ENCODE data around the gene CASZ1. TPM values are rescaled to one million over a fixed set of nuclear protein-coding genes. Genes with fewer than 3 reads are reported as not detected.

CASZ1 gene
- total and polyA plus RNA-seq, 12 donors: 2.5 to 35.2 (median 7.0) TPM

- intact Hi-C loops (cut with DNase I): no loop called here
- H3K27ac ChIP-seq: no peak overlapping the region
- no peaks in the 10 kb centered on the region for H3K27me3 ChIP-seq
- no peak for TF ChIP-seq CTCF (IDR thresholded peaks at IDR 0.05)
- TF ChIP-seq POLR2A (IDR thresholded peaks at IDR 0.05): no peak
- 90 to 97% (median 94%) methylated on average over 5 to 17 of the region's 17 CpGs for WGBS, 4 donors
- no peak for DNase-seq
- H3K4me1 ChIP-seq (replicated peaks in 1 of 2): no peaks in the 10 kb centered on the region
- no peak overlapping the region for H3K4me3 ChIP-seq
- H3K9me3 ChIP-seq (replicated peaks in 1 of 3): no peaks in the 10 kb centered on the region
- no peaks in the 10 kb centered on the region for H3K36me3 ChIP-seq (replicated peaks in 1 of 2)
These were observed 70.1 kb downstream of the CASZ1 start for GRCh38 chr1:10726355-10726754.

- peak in 1 of 7 donors; percentile 60 for DNase-seq
- Histone ChIP-seq H3K36me3 (replicated peaks in 1 of 2) (no peaks in the 10 kb centered on the region), H3K4me1 (replicated peaks in 1 of 2) (no peaks in the 10 kb centered on the region), H3K4me3 (no peak overlapping the region), H3K27me3 (no peaks in the 10 kb centered on the region), H3K9me3 (replicated peaks in 1 of 3) (no peaks in the 10 kb centered on the region), H3K27ac (no peak overlapping the region)
- intact Hi-C loops (cut with DNase I): no loop called here
- 72 to 84% (median 75%) methylated on average over 16 to 21 of the region's 21 CpGs for WGBS, 4 donors
- TF ChIP-seq POLR2A (IDR thresholded peaks at IDR 0.05) (no peak), CTCF (IDR thresholded peaks at IDR 0.05) (no peak)
These were observed 71.2 kb downstream of the CASZ1 start for GRCh38 chr1:10724948-10725847.

- TF ChIP-seq POLR2A (IDR thresholded peaks at IDR 0.05): no peak
- TF ChIP-seq CTCF (IDR thresholded peaks at IDR 0.05): no peak
- Histone ChIP-seq H3K9me3 (replicated peaks in 1 of 3) (no peaks in the 10 kb centered on the region), H3K27me3 (no peaks in the 10 kb centered on the region), H3K36me3 (replicated peaks in 1 of 2) (no peaks in the 10 kb centered on the region), H3K4me1 (replicated peaks in 1 of 2) (no peaks in the 10 kb centered on the region), H3K27ac (no peak overlapping the region), H3K4me3 (no peak overlapping the region)
- DNase-seq: no peak
- 83 to 97% (median 86%) methylated on average over 4 of the region's 4 CpGs for WGBS, 4 donors
- intact Hi-C loops (cut with DNase I): no loop called here
These were observed 71.9 kb downstream of the CASZ1 start for GRCh38 chr1:10724511-10724910.

GRCh38 chr1:10724052-10724494, 72.4 kb downstream of the CASZ1 start:
- Histone ChIP-seq H3K36me3 (replicated peaks in 1 of 2) (no peaks in the 10 kb centered on the region), H3K27me3 (no peaks in the 10 kb centered on the region), H3K4me3 (no peak overlapping the region), H3K27ac (no peak overlapping the region), H3K4me1 (replicated peaks in 1 of 2) (no peaks in the 10 kb centered on the region), H3K9me3 (replicated peaks in 1 of 3) (no peaks in the 10 kb centered on the region)
- TF ChIP-seq CTCF (IDR thresholded peaks at IDR 0.05) (no peak), POLR2A (IDR thresholded peaks at IDR 0.05) (no peak)
- intact Hi-C loops (cut with DNase I): no loop called here
- no peak for DNase-seq
- 71 to 77% (median 73%) methylated on average over 12 of the region's 12 CpGs for WGBS, 4 donors

Measured in adrenal gland (tissue), 12 donors.